SW 1271 (cell line): ENCODE data around the gene NINL.
"Not testable (repeated sequence)": the region's sequence is repeated elsewhere in the genome, so short reads cannot be mapped to it uniquely, and the experiment has no call there.

Experiments
- DNase-seq, 2 experiments: peaks; one replicate each; lab custom pipeline; 2025; lab: John Stamatoyannopoulos, UW

NINL gene

GRCh38 chr20:25592135-25592852, 7.0 kb upstream of the NINL start:
- DNase-seq, result no peak

- DNase-seq, result not testable (repeated sequence)
These were observed 5.4 kb upstream of the NINL start for GRCh38 chr20:25590778-25591177.

- no peak for DNase-seq
These were observed 3.2 kb upstream of the NINL start for GRCh38 chr20:25588491-25588890.

GRCh38 chr20:25587536-25587935, 2.2 kb upstream of the NINL start:
- no peak for DNase-seq

GRCh38 chr20:25586877-25587276, 1.5 kb upstream of the NINL start:
- no peak for DNase-seq

GRCh38 chr20:25583607-25584006, 1.7 kb downstream of the NINL start:
- not testable (repeated sequence) for DNase-seq

GRCh38 chr20:25580711-25581110, 4.6 kb downstream of the NINL start:
- DNase-seq, result no peak

GRCh38 chr20:25579081-25579770, 6.1 kb downstream of the NINL start:
- DNase-seq, result no peak

GRCh38 chr20:25576783-25577530, 8.4 kb downstream of the NINL start:
- no peak for DNase-seq

GRCh38 chr20:25574411-25574810, 10.9 kb downstream of the NINL start:
- DNase-seq, result no peak

GRCh38 chr20:25573288-25574251, 11.8 kb downstream of the NINL start:
- no peak for DNase-seq

- no peak for DNase-seq
These were observed 13.5 kb downstream of the NINL start for GRCh38 chr20:25571817-25572216.

GRCh38 chr20:25571240-25571639, 14.1 kb downstream of the NINL start:
- DNase-seq, result no peak

- no peak for DNase-seq
These were observed 15.2 kb downstream of the NINL start for GRCh38 chr20:25570148-25570530.

GRCh38 chr20:25567286-25567685, 18.0 kb downstream of the NINL start:
- no peak for DNase-seq

- no peak for DNase-seq
These were observed 18.5 kb downstream of the NINL start for GRCh38 chr20:25566821-25567220.

GRCh38 chr20:25565578-25566157, 19.7 kb downstream of the NINL start:
- DNase-seq, result no peak

- no peak for DNase-seq
These were observed 21.5 kb downstream of the NINL start for GRCh38 chr20:25563876-25564275.

GRCh38 chr20:25563362-25563761, 22.0 kb downstream of the NINL start:
- DNase-seq, result no peak

- not testable (repeated sequence) for DNase-seq
These were observed 23.6 kb downstream of the NINL start for GRCh38 chr20:25561771-25562170.

- DNase-seq, result no peak
These were observed 31.5 kb downstream of the NINL start for GRCh38 chr20:25553819-25554296.
